WERI-Rb-1 (cell line): ENCODE measurements around the gene POLR2E.

ENCODE experiments used
- DNase-seq: peaks from one replicate; pipeline ENCODE4 v3.0.0-alpha.2; 2020
- H3K27ac ChIP-seq: fragments of 250-450 bp; sonication (Bioruptor Pico); 2 replicates; pipeline ENCODE4 v1.5.1; 2020; ENCODE audit warnings: mild to moderate bottlenecking, moderate library complexity
- H3K27me3 ChIP-seq: fragments of 250-450 bp; sonication (Bioruptor Pico); 2 replicates; pipeline ENCODE4 v1.5.1; 2021; ENCODE audit warnings: mild to moderate bottlenecking, low read depth, moderate library complexity; ENCODE audit not compliant: insufficient read depth, severe bottlenecking
- H3K36me3 ChIP-seq: fragments of 250-450 bp; sonication (Bioruptor Pico); 2 replicates; pipeline ENCODE4 v1.5.1; 2020; ENCODE audit warnings: mild to moderate bottlenecking, moderate library complexity
- H3K4me3 ChIP-seq: 2 replicates; pipeline ENCODE4 v1.5.1; 2011; ENCODE audit warnings: low read depth, mild to moderate bottlenecking, control low read depth, low read length
- H3K9me3 ChIP-seq: fragments of 250-450 bp; sonication (Bioruptor Pico); 2 replicates; pipeline ENCODE4 v1.5.1; 2021; ENCODE audit warnings: mild to moderate bottlenecking, moderate library complexity; ENCODE audit not compliant: severe bottlenecking
- TF ChIP-seq, protein P1 (sequence below): IDR thresholded peaks from 2 replicates; pipeline ENCODE4 v1.5.1; 2011; ENCODE audit warnings: low read depth, mild to moderate bottlenecking, control low read depth, inconsistent platforms, low read length

Gene POLR2E

DNA sequence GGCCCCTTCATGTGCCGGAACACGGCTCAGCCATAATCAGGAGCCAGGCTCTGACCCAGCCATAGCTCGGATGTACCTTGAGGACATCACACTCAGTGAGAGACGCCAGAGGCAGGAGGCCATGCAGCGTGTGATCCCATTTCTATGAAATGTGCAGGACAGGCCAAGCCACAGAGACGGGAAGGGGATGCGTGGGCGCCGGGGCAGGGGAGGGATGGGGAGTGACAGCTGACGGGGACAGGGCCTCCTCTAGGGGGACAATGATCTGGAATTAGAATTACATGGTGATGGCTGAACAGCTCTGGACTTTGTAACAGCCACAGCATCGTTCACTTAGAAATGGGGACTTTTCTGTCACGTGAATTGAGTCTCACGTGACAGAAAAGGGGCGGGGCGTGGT lies 44.0 kb upstream of the POLR2E start:
- TF ChIP-seq, protein P1, sequence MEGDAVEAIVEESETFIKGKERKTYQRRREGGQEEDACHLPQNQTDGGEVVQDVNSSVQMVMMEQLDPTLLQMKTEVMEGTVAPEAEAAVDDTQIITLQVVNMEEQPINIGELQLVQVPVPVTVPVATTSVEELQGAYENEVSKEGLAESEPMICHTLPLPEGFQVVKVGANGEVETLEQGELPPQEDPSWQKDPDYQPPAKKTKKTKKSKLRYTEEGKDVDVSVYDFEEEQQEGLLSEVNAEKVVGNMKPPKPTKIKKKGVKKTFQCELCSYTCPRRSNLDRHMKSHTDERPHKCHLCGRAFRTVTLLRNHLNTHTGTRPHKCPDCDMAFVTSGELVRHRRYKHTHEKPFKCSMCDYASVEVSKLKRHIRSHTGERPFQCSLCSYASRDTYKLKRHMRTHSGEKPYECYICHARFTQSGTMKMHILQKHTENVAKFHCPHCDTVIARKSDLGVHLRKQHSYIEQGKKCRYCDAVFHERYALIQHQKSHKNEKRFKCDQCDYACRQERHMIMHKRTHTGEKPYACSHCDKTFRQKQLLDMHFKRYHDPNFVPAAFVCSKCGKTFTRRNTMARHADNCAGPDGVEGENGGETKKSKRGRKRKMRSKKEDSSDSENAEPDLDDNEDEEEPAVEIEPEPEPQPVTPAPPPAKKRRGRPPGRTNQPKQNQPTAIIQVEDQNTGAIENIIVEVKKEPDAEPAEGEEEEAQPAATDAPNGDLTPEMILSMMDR, result no peak
- Histone ChIP-seq H3K27ac (no peak overlapping the region), H3K36me3 (peaks cover 7% of the 10 kb centered on the region), H3K9me3 (no peaks in the 10 kb centered on the region), H3K27me3 (no peaks in the 10 kb centered on the region), H3K4me3 (no peak overlapping the region)
- DNase-seq, result no peak

DNA sequence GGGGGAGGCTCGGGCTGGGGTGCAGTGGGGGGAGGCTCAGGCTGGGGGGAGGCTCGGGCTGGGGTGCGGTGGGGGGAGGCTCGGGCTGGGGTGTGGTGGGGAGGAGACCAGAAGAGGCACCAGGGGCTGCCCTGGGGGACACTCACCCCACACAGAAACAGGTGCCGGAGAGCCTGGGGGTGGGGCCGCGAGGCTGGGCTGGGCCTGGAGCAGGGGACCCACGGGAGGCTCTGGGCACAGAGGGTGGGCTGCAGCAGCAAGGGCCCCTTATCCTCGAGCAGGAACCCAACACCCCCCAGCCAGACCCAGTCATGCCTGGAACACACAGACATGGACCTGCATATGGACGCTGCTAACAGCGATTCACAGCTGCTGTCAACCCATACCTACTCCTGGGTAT lies 42.9 kb upstream of the POLR2E start:
- no peak for DNase-seq

DNA sequence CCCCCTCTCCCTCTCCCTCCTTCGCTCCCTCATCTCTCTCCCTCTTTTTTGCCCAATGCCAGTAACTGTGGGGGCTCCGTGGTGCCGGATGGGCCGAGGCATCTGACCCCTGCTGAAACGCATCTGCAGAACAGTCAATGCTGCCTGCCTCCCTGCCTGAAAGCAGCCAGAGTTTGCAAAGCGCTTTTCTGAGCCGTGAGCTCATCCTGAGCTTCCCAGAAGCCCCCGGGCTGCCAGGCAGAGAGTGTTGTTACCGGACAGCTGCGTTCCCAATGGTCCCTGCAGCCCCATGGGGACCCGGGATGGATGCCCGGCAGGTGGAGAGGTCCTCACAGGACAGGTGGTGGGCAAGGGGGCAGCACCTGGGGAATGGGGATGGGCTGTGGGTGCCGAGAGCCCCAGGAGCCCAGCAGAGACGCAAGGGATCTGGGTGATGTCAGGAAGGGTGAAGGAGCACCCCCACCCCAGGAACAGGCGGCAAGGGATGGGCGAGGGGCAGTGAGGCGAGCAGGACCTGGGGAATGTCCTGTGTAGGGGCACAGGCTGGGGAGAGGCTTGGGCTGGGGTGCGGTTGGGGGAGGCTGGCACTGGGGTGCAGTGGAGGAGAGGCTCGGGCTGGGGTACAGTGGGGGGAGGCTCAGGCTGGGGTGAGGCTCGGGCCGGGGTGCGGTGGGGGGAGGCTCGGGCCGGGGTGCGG lies 41.6 kb upstream of the POLR2E start:
- Histone ChIP-seq H3K9me3 (no peaks in the 10 kb centered on the region), H3K4me3 (peak overlapping the region; percentile 24), H3K36me3 (no peaks in the 10 kb centered on the region; the same call in 1 of the 2 replicates), H3K27me3 (no peaks in the 10 kb centered on the region), H3K27ac (peak overlapping the region; percentile 75)
- peak; percentile 56 for DNase-seq
- TF ChIP-seq, protein P1, result no peak

More for the DNA sequence above, 42.9 kb upstream of the POLR2E start:
- no peaks in the 10 kb centered on the region for H3K9me3 ChIP-seq
- H3K27me3 ChIP-seq, result no peaks in the 10 kb centered on the region
- no peak overlapping the region for H3K27ac ChIP-seq
- no peak overlapping the region for H3K4me3 ChIP-seq
- TF ChIP-seq, protein P1, result no peak
- H3K36me3 ChIP-seq, result peaks cover 5% of the 10 kb centered on the region

DNA sequence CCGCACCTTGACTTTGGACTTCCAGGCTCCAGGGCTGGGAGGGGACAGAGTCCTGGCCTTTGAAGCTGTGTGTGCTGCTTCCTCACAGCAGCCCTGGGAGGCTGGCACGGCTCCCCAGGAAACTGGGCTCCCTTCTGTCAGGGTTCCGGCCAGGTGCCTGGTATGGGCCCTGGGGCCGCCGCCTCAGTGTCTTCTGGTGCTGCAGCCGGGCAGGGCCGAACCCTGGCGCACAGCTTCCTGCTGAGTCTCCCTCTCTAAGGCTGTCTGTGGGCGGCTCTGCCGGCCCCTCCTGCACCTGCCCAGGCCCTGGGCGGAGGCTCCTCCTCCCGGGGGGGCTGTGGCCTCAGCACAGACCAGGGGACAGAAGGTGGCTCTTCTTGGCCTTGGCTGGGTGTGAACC lies 41.0 kb upstream of the POLR2E start:
- Histone ChIP-seq H3K27ac (peak overlapping the region; percentile 75), H3K36me3 (no peaks in the 10 kb centered on the region; the same call in 1 of the 2 replicates), H3K27me3 (no peaks in the 10 kb centered on the region), H3K9me3 (no peaks in the 10 kb centered on the region), H3K4me3 (peak overlapping the region; percentile 24)
- TF ChIP-seq, protein P1, result no peak
- peak; percentile 90 for DNase-seq

DNA sequence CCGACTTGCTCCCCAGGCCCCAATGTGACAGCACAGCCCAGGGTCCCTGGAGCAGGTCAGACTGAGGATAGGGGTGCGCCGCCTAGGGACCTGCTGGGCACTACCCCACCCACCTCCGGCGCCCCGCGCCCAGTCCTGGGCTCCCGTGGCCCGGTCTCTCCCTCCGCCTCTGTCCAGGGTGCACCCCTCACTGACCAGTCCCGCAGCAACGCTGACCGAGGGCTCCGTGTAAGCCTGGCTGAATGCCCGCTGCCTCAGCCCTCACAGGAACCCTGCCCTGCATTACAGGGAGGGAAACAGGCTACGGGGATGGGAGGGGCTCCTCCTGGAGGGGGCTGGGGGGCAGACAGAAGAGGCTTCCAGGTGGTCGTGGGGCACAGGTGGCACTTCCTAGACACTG lies 40.3 kb upstream of the POLR2E start:
- Histone ChIP-seq H3K27me3 (no peaks in the 10 kb centered on the region), H3K27ac (peak overlapping the region; percentile 75), H3K9me3 (no peaks in the 10 kb centered on the region), H3K4me3 (no peak overlapping the region), H3K36me3 (no peaks in the 10 kb centered on the region; the same call in 1 of the 2 replicates)
- DNase-seq, result no peak
- TF ChIP-seq, protein P1, result no peak

DNA sequence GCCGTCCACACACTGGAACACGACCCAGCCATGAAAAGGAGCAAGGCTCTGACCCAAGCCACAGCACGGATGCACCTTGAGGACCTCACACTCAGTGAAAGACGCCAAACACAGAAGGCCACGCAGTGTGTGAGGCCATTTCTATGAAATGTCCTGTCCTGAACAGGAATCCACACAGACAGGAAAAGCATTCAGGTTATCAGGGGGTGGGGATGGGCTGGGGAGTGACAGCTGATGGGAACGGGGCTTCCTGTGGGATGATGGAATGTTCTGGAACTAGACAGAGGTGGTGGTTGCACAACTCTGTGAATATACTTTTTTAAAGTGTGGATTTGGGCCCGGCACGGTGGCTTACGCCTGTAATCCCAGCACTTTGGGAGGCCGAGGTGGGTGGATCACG lies 39.3 kb upstream of the POLR2E start:
- TF ChIP-seq, protein P1, result no peak
- Histone ChIP-seq H3K27ac (no peak overlapping the region), H3K36me3 (no peaks in the 10 kb centered on the region; the same call in 1 of the 2 replicates), H3K9me3 (no peaks in the 10 kb centered on the region), H3K27me3 (no peaks in the 10 kb centered on the region), H3K4me3 (no peak overlapping the region)
- no peak for DNase-seq
